ENCODE measurements around the gene CFAP221.

DNA sequence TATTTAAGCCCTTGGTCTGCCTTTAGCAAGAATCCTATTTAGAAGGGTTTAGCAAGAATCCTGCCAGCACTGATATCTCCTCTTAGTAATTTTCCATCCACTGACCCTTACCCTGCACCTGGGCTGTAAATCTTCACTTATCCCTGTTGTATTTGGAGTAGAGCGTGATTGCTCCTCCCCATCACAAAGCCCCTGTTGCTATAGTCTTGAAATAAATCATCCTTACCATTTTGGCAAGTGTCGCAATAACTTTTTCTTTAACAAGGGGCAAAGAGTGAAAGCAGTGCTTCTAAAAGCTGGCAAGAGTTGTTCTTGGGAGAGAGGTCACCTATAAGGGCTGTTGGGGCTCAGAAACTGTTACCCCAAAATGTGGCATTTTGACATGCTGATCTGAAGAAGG is 16.2 kb upstream of the CFAP221 start:
- TF ChIP-seq, protein P1, sequence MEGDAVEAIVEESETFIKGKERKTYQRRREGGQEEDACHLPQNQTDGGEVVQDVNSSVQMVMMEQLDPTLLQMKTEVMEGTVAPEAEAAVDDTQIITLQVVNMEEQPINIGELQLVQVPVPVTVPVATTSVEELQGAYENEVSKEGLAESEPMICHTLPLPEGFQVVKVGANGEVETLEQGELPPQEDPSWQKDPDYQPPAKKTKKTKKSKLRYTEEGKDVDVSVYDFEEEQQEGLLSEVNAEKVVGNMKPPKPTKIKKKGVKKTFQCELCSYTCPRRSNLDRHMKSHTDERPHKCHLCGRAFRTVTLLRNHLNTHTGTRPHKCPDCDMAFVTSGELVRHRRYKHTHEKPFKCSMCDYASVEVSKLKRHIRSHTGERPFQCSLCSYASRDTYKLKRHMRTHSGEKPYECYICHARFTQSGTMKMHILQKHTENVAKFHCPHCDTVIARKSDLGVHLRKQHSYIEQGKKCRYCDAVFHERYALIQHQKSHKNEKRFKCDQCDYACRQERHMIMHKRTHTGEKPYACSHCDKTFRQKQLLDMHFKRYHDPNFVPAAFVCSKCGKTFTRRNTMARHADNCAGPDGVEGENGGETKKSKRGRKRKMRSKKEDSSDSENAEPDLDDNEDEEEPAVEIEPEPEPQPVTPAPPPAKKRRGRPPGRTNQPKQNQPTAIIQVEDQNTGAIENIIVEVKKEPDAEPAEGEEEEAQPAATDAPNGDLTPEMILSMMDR (optimal IDR thresholded peaks at IDR 0.05 in 1 of 3, IDR thresholded peaks at IDR 0.05 in 1 of 3, conservative IDR thresholded peaks at IDR 0.05 in 1 of 3; ENCODE audit: extremely low read depth in 1 of 3, insufficient read depth in 2 of 3, low read length in 3 of 3), result no peak
- no peak for TF ChIP-seq EZH2 (IDR thresholded peaks at IDR 0.05; ENCODE audit: low read length)

Measured in keratinocyte (primary cell).